Measurements from ENCODE around the gene CSNK2A2. TPM values are rescaled to one million over a fixed set of nuclear protein-coding genes. Genes with fewer than 3 reads are reported as not detected.

CSNK2A2 gene
- total RNA-seq, 2 donors from 2014 or later = 53.4 to 62.0 TPM

DNA sequence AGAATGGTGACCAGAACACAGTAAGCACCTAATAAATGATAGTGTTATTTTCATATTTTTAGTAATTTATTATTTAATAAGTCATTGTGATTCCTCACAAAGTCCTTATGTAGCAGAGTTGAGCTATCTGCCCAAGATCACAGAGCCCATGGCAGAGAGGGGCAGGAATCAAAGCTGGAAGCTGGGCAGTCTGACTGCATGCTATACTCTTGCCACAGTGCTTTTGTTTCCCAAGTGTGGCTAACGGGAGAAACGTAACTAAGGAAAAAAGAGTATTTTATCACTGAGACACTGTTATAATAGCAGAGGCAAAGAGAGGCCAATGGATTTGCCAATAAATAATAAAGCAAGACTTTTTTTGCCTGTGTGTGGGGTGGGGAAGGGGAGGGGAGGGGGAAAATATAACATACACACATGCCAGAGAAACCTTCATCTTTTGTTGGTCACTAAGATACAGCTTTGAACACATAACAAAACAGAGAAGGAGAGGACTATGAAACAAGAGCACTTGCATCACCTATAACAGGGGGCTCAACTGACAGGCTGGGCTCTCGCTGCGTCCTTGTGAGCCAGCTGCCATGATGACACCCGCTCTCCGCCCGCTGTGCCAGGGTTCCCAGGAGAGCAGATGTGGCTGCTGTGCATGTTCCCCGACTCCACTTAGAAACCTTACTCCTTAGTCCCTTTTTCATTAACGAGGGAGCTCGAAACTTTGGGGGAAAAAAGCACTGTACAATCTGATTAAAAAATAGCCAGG lies 10.1 kb downstream of the CSNK2A2 start:
- H3K4me3 ChIP-seq = no peak overlapping the region
- H3K36me3 ChIP-seq = peaks cover 17% of the 10 kb centered on the region
- no peak for DNase-seq
- intact Hi-C loops (cut with DNase I) = no loop called here
- no peak overlapping the region for H3K9ac ChIP-seq (ENCODE audit: low read depth in 2 of 2, low read length in 2 of 2)
- H3K9me3 ChIP-seq = no peaks in the 10 kb centered on the region
- H3K27ac ChIP-seq = no peak overlapping the region
- no peaks in the 10 kb centered on the region for H3K4me1 ChIP-seq
- TF ChIP-seq, protein P1, sequence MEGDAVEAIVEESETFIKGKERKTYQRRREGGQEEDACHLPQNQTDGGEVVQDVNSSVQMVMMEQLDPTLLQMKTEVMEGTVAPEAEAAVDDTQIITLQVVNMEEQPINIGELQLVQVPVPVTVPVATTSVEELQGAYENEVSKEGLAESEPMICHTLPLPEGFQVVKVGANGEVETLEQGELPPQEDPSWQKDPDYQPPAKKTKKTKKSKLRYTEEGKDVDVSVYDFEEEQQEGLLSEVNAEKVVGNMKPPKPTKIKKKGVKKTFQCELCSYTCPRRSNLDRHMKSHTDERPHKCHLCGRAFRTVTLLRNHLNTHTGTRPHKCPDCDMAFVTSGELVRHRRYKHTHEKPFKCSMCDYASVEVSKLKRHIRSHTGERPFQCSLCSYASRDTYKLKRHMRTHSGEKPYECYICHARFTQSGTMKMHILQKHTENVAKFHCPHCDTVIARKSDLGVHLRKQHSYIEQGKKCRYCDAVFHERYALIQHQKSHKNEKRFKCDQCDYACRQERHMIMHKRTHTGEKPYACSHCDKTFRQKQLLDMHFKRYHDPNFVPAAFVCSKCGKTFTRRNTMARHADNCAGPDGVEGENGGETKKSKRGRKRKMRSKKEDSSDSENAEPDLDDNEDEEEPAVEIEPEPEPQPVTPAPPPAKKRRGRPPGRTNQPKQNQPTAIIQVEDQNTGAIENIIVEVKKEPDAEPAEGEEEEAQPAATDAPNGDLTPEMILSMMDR (IDR thresholded peaks at IDR 0.05) = no peak
- no peaks in the 10 kb centered on the region for H3K27me3 ChIP-seq

DNA sequence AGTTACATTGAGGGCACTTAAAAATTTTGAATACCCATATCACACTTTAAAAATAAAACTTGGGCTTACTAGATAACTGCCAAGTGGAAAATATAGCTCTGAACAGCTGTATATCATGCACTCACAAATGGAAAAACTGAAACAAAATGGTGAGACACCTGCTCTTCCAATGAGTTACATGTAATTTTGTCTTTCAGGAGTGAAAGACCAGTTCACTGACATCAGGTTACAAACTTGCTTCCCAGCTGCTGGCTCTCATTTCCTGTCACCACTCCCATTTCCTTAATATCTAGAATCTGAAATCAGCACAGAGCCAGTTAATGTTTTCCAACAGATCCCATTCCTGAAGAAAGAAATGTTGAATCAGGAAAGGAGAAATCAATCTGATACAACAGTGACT lies 10.8 kb downstream of the CSNK2A2 start:
- no peak for DNase-seq
- intact Hi-C loops (cut with DNase I) = no loop called here
- H3K27ac ChIP-seq = no peak overlapping the region
- no peak overlapping the region for H3K9ac ChIP-seq (ENCODE audit: low read depth in 2 of 2, low read length in 2 of 2)
- H3K9me3 ChIP-seq = no peaks in the 10 kb centered on the region
- TF ChIP-seq, protein P1 (IDR thresholded peaks at IDR 0.05) = no peak
- H3K4me3 ChIP-seq = no peak overlapping the region
- H3K4me1 ChIP-seq = no peaks in the 10 kb centered on the region
- no peaks in the 10 kb centered on the region for H3K27me3 ChIP-seq
- H3K36me3 ChIP-seq = peaks cover 15% of the 10 kb centered on the region

DNA sequence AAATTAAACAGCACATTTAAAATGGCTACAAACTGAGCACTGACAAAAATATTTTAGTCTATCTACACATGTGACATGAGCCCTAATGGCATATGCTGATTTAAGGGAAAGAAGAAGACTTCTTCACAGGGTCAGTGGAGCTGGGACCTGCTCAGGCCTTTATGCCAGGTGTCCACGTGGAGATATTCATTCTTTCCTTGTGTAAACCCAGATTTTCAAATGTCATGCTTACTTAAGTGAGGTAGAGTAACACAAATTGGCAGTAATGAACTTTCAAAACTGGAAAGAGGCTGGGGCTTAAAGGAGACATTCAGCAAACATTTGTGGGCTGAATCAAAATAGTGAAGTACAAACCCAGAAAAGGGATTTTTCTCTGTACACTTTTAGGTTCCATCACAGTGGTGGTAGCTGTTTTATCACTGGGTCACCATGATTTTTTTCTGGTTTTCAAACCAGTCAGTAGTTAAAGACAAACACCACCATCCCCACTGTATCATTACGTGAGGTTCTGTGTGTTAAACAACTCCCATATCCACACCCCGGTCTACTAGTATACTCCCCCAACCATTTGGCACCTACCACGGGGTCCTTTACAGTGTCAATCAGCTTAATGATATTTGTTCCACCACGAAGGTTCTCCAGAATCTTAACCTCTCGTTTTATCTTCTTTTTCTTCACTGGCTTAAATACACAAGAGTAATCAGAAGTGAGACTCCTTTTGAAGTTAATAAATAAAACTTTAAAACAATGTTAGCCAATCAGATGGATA lies 11.5 kb downstream of the CSNK2A2 start:
- no peaks in the 10 kb centered on the region for H3K9me3 ChIP-seq
- no peak overlapping the region for H3K4me3 ChIP-seq
- no peak overlapping the region for H3K9ac ChIP-seq (ENCODE audit: low read depth in 2 of 2, low read length in 2 of 2)
- H3K36me3 ChIP-seq = peaks cover 8% of the 10 kb centered on the region
- no peaks in the 10 kb centered on the region for H3K4me1 ChIP-seq
- H3K27me3 ChIP-seq = no peaks in the 10 kb centered on the region
- TF ChIP-seq, protein P1 (IDR thresholded peaks at IDR 0.05) = no peak
- no peak overlapping the region for H3K27ac ChIP-seq
- no peak for DNase-seq
- intact Hi-C loops (cut with DNase I) = no loop called here

DNA sequence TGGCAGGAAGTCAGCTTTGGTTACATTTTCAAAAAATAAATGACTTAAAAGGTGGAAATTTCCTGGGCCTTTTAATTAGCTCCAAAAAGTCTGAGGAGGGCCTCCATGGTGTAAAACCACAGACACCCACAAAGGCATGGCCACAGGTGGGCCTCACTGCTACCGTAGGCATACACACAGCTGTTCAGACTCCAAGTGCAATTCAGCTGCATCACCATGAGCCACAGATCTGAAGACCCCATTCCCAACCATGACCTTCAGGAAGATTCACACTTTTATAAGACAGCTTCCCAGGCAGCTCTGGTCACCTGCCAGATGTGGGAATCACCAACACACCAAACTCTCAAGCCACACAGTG lies 20.6 kb downstream of the CSNK2A2 start:
- Histone ChIP-seq H3K27ac (no peak overlapping the region), H3K9ac (ENCODE audit: low read depth in 2 of 2, low read length in 2 of 2) (no peak overlapping the region), H3K4me3 (no peak overlapping the region), H3K9me3 (no peaks in the 10 kb centered on the region), H3K36me3 (no peaks in the 10 kb centered on the region), H3K27me3 (no peaks in the 10 kb centered on the region), H3K4me1 (no peaks in the 10 kb centered on the region)
- TF ChIP-seq, protein P1 (IDR thresholded peaks at IDR 0.05) = no peak
- intact Hi-C loops (cut with DNase I) = no loop called here
- no peak for DNase-seq

DNA sequence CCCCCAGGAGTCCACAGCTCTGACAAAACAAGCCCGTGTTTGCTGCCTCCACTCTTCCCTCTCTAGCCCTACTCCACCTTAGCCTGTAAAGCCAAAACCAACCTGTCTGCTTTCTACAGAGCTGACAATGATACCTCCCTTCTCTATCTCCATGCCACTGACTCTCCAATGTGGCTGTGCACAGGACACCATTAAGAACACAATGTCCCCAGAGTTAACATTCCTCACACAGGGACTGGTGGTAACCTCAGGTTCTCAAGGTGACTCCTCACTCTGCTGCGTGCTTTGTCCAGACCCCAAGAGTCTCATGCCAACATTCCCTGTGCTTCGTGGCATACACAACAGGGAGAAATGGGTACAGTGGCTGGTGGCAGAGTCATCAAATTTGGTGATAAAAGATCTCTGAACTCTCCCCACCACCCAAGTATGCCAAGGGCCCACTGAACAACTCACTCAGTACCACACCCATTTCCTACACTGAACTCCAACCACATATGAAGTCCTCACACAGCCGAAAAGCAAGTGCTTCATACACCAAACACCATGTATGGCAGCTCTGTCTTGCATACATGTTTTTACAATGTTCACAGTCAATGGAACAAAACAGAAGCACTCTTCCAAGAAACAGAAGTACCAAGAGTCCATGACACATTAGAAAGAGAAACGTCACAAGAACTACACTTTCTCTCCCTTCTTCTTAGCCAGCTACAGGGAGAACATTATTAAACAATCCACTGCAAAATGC lies 21.1 kb downstream of the CSNK2A2 start:
- Histone ChIP-seq H3K9ac (ENCODE audit: low read depth in 2 of 2, low read length in 2 of 2) (no peak overlapping the region), H3K36me3 (no peaks in the 10 kb centered on the region), H3K4me1 (no peaks in the 10 kb centered on the region), H3K27me3 (no peaks in the 10 kb centered on the region), H3K27ac (no peak overlapping the region), H3K4me3 (no peak overlapping the region), H3K9me3 (no peaks in the 10 kb centered on the region)
- no peak for DNase-seq
- intact Hi-C loops (cut with DNase I) = no loop called here
- TF ChIP-seq, protein P1 (IDR thresholded peaks at IDR 0.05) = no peak

All from colonic mucosa (tissue), 4 donors.